Fibroblast of the aortic adventitia (primary cell): Measurements from ENCODE around the gene RDH14. TPM values are rescaled to one million over a fixed set of nuclear protein-coding genes. Genes with fewer than 3 reads are reported as not detected.

ENCODE experiments used
- DNase-seq: peaks from one replicate; pipeline ENCODE4 v3.0.0-alpha.2; 2010; ENCODE audit warnings: low read depth
- H3K4me3 ChIP-seq: 2 replicates; pipeline ENCODE4 v1.5.1; 2011; ENCODE audit warnings: low read depth, mild to moderate bottlenecking, control low read depth, low read length, moderate library complexity
- total RNA-seq: library from RNA; depleted of rRNA; stranded (reverse); fragments of >200 nt; gene quantifications from 2 replicates; pipeline ENCODE4 v1.2.3, GENCODE V29; 2012; ENCODE audit warnings: low replicate concordance
- TF ChIP-seq, protein P1 (sequence below): IDR thresholded peaks from 2 replicates; pipeline ENCODE4 v1.5.1; 2011; ENCODE audit warnings: mild to moderate bottlenecking, low read length, control low read depth, inconsistent platforms; ENCODE audit not compliant: insufficient read depth

The RDH14 gene
- total RNA-seq, 1 donor = 40.5 TPM

DNA sequence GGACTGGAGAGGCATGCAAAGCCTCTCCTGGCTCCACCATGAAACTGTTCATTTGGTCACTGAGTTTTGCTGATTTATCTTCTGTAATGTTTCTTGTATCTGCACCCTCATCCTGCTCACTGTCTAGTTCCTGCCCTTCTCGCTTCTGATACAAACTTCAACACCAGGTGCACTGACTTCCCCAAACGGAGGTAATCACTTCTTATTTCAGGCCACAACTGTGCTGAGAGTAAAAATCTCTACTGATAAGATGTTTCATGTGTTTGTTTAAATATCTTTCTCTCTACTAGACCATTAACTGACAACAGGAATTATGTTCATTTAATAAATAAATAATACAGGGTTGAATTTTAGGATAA, 39.8 kb upstream of the RDH14 start:
- H3K4me3 ChIP-seq = no peak overlapping the region
- DNase-seq = no peak
- TF ChIP-seq, protein P1, sequence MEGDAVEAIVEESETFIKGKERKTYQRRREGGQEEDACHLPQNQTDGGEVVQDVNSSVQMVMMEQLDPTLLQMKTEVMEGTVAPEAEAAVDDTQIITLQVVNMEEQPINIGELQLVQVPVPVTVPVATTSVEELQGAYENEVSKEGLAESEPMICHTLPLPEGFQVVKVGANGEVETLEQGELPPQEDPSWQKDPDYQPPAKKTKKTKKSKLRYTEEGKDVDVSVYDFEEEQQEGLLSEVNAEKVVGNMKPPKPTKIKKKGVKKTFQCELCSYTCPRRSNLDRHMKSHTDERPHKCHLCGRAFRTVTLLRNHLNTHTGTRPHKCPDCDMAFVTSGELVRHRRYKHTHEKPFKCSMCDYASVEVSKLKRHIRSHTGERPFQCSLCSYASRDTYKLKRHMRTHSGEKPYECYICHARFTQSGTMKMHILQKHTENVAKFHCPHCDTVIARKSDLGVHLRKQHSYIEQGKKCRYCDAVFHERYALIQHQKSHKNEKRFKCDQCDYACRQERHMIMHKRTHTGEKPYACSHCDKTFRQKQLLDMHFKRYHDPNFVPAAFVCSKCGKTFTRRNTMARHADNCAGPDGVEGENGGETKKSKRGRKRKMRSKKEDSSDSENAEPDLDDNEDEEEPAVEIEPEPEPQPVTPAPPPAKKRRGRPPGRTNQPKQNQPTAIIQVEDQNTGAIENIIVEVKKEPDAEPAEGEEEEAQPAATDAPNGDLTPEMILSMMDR = no peak

DNA sequence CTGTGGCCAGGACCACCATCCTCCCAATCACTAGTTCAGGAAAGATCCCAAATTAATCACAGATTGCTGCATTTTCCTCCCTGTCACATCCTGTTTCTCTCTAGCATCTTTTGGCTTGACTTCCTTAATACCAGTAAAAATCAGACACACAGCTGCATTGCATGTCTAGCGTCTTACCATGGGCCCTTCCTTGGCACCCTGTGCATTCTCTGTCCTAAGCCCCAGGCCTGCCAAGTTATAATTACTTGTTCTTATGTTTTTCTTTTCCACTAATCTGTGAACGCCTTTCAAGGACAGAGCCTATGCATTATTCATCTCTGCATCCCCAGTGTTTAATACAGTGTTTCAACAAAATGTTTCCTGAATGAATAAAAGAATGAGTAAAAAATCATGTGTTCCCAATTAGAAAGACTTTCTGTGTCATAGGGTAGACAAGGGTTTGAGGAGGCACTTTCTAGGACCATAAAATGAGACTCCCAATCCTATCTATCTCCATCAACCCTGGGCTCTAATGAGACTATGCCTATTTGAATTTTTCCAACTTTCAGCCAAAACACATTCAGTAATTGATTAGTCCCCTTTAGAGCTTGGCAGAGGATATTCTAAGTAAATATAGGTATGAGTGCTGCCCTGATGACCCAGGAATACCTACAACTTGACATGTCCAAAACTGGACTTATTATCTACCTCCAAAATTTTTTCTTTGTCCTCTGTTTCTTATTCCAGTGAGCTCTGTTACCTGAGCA, 39.2 kb upstream of the RDH14 start:
- TF ChIP-seq, protein P1 = no peak
- DNase-seq = peak; percentile 93
- H3K4me3 ChIP-seq = no peak overlapping the region

DNA sequence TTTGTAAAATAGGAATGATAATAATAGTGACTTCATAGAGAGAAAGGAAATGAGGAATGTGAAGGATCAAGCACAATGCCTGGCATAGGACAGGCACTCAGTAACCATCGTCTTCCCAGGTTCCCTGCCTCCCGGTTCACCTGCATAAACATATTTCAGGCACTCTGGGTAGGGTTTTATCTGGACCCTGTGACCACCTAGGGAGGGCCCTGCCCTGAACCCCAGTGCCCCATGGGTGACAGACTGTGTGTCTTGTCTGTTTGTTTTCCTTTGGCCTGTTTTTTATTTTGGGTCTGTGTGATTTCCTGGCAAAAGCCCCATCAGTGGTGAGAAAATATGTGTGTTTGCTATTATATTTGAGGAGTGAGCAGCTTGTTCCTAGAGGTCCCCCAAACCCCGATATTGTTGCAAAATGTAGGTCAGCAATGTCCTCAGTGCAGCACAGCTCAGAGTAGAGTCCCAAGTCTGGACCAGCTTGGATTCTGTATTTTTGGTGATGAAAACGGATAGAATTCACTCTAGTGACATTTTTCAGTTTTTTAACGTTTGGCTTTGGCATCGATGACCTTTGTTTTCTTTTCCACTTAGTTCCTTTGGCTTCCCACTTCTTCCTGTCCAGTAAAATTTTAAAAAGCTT, 38.5 kb upstream of the RDH14 start:
- DNase-seq = no peak
- TF ChIP-seq, protein P1 = no peak
- H3K4me3 ChIP-seq = no peak overlapping the region

DNA sequence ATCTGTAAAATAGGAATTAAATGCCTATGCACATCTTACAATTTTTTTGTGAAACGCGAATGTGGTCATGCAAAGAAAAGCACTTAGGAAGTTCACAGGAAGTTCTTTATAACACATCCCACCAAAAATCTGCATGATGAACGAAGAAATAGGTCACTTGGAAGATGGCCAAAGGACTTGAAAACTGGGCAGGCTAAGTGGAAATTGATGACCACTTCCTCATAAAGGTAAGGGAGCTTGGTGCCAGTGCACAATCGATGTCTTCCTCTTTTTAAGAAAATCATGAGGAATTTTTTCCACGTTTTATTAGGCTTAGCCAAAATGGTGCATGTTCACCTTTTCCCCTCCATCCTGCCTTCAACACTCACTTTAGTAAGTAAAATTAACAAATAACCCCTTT, 37.2 kb upstream of the RDH14 start:
- TF ChIP-seq, protein P1 = no peak
- no peak for DNase-seq
- no peak overlapping the region for H3K4me3 ChIP-seq

DNA sequence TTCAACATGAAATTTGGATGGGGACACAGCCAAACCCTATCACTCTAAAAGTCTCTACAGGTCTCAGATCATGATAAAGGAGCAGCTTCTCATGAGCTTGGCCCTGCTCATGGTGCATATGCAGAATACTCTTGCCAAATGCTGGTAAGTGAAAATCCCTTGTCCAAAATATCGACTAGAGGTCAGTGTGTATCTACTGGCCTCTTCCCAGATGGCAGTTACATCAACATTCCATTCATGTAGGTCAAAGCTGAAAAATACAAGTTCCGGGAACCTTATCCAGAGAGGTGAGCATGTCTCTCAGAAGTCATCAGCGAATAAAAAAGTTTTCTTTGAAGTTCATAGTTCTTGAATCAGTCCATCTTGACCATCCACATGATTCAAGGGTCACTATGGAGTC, 36.5 kb upstream of the RDH14 start:
- H3K4me3 ChIP-seq = no peak overlapping the region
- TF ChIP-seq, protein P1 = no peak
- DNase-seq = peak; percentile 25

DNA sequence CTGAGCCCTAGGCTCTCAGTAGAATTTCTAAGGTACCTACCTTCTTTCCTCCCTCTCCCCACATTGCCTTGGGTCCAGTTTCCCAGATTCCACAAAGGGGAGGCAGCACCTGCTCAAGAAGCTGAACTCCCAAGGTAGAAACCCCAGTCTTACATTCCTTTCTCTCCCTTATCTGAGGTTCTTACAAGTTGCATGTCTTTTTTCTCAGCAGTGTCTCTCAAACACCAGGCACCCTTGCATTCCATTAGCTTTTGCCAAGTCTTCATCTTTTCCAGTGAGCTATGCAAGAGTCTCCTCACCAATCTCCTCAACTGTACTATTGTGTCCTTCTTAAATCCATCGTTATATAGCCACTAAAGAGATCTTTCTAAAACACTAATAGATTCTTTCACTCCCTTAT, 33.0 kb upstream of the RDH14 start:
- DNase-seq = peak; percentile 35
- TF ChIP-seq, protein P1 = no peak
- H3K4me3 ChIP-seq = no peak overlapping the region
